BJ (cell line): ENCODE results near the gene TTLL11. TPM values are rescaled to one million over a fixed set of nuclear protein-coding genes. Genes with fewer than 3 reads are reported as not detected.

ENCODE experiments used
- CTCF ChIA-PET: fragments of 350-600 bp; formaldehyde crosslinking; extraction: SDS; loops from one replicate; lab custom pipeline; 2021; ENCODE audit warnings: antibody characterized with exemption, inconsistent platforms; lab: Yijun Ruan, JAX
- POLR2A ChIA-PET: fragments of 300-600 bp; sonication (Branson Sonifier 250); formaldehyde crosslinking; extraction: SDS; loops from one replicate; lab custom pipeline; 2021; ENCODE audit warnings: antibody characterized with exemption; lab: Charles Lee
- DNase-seq: peaks from one replicate; pipeline ENCODE4 v3.0.0-alpha.2; 2011; ENCODE audit warnings: low read depth
- H3K27me3 ChIP-seq: 2 replicates; pipeline ENCODE4 v1.6.0; 2011; ENCODE audit warnings: low read length; ENCODE audit not compliant: control insufficient read depth, insufficient read depth
- H3K36me3 ChIP-seq: 2 replicates; pipeline ENCODE4 v1.5.1; 2011; ENCODE audit warnings: low read length; ENCODE audit not compliant: control insufficient read depth, insufficient read depth
- H3K4me3 ChIP-seq: 2 replicates; pipeline ENCODE4 v1.5.1; 2011; ENCODE audit warnings: low read depth, mild to moderate bottlenecking, control low read depth, low read length
- polyA plus RNA-seq: library from polyadenylated mRNA; depleted of rRNA; stranded (reverse); fragments of >200 nt; gene quantifications from 2 replicates; pipeline ENCODE4 v1.2.3, GENCODE V29; 2011
- TF ChIP-seq, protein P1 (sequence below): IDR thresholded peaks from 2 replicates; pipeline ENCODE4 v1.5.1; 2011; ENCODE audit warnings: low read depth, mild to moderate bottlenecking, control low read depth, inconsistent platforms, low read length, moderate library complexity; ENCODE audit not compliant: insufficient read depth

The TTLL11 gene
- polyA plus RNA-seq, 1 experiment: 5.6 TPM

DNA sequence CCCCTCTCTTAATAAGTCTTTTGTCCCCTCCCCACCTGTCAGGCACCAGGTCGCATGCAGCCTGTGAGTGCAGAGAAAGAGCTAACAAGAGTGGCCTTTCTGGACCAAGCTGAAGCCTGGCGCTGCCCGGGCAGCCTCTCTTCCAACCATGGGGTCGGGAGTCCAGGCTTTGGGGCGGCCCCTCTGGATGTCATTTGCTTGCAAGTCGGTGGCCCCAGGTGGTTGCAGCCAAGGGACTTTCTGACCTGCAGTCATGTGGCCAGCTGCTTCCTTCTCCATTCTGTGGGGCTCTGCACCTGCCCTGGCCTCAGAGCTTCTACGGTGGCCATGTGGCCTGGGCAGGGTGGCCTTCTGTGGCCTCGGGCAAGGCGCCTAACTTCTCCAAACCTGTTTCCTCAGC, 282.0 kb downstream of the TTLL11 start:
- TF ChIP-seq, protein P1, sequence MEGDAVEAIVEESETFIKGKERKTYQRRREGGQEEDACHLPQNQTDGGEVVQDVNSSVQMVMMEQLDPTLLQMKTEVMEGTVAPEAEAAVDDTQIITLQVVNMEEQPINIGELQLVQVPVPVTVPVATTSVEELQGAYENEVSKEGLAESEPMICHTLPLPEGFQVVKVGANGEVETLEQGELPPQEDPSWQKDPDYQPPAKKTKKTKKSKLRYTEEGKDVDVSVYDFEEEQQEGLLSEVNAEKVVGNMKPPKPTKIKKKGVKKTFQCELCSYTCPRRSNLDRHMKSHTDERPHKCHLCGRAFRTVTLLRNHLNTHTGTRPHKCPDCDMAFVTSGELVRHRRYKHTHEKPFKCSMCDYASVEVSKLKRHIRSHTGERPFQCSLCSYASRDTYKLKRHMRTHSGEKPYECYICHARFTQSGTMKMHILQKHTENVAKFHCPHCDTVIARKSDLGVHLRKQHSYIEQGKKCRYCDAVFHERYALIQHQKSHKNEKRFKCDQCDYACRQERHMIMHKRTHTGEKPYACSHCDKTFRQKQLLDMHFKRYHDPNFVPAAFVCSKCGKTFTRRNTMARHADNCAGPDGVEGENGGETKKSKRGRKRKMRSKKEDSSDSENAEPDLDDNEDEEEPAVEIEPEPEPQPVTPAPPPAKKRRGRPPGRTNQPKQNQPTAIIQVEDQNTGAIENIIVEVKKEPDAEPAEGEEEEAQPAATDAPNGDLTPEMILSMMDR: no peak
- no peak for DNase-seq
- no peaks in the 10 kb centered on the region; the same call in 1 of the 2 replicates for H3K27me3 ChIP-seq
- H3K4me3 ChIP-seq: no peak overlapping the region
- POLR2A ChIA-PET: no interaction called here
- CTCF ChIA-PET: no interaction called here
- H3K36me3 ChIP-seq: no peaks in the 10 kb centered on the region

DNA sequence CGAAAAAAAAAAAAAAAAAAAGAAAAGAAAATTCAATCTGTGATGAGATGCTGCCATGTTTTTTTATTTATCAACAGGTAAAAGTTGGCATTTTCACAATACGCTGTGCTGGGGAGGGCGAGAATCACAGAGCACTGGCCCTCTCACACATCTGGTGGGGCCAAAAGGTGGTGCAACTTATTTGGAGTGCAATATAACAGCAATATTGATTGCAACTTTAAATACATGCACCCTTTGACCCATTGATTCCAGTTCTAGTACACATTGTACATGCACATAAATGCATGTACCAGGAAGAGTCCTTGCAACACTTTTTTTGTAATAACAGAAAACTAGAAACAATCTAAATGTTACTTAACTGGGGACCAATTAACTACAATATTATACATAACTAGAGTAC, 282.6 kb downstream of the TTLL11 start:
- H3K27me3 ChIP-seq: no peaks in the 10 kb centered on the region; the same call in 1 of the 2 replicates
- H3K36me3 ChIP-seq: no peaks in the 10 kb centered on the region
- POLR2A ChIA-PET: no interaction called here
- DNase-seq: no peak
- TF ChIP-seq, protein P1: no peak
- CTCF ChIA-PET: no interaction called here
- no peak overlapping the region for H3K4me3 ChIP-seq

DNA sequence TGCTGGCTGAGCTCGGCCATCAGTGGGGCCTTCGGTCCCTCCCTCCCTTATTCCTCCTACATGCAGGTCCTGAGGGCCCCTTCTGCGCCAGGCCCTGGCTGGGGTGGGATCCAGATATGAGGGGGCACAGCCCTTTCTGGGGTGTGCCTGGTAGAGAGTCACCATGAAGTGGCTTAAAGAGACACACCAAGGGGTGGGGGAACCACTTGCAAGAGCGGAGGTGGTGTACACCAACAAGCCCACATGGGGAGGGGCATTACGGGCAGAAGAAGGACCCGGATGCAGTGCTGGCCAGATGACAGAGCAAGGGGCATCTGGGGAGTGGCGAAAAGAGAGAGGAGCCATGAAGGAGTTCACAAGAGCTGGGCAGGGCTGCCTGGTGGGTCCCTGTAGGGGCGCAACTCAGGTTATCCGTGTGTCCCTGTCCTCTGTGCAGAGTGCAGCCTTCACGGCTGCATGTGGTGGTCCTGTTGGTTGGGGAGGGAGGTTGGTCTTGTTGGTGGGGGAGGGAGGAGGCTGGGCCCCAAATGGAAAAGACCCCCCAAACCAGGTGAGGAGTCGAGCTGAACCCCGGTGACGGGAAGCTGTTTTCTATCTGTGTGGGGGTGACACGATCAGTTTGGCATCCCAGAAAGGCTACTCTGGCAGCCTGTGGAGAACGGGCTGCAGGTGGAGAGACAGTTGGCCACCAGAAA, 283.6 kb downstream of the TTLL11 start:
- TF ChIP-seq, protein P1: no peak
- DNase-seq: no peak
- Histone ChIP-seq H3K4me3 (no peak overlapping the region), H3K36me3 (no peaks in the 10 kb centered on the region), H3K27me3 (no peaks in the 10 kb centered on the region; the same call in 1 of the 2 replicates)
- ChIA-PET CTCF (no interaction called here), POLR2A (no interaction called here)

DNA sequence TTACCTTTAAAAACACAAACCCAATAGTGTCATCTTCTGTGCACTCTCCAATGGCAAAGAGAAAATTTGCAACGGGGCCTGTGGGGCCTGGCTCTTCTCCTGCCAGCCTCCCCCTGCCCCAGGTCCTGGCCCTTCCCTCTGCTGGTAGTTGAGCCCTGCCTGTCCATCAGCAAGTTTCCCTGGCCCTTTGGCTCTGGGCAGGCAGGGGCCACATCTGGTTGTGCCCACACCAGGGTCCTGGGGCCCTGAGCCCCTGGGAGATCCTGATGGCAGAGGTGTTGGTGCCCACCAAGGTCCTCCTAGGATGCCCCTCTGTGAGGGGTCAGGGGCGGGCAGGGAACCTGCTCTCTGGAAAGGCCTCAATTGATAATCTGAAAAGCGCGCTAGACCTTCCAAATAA, 284.3 kb downstream of the TTLL11 start:
- Histone ChIP-seq H3K36me3 (no peaks in the 10 kb centered on the region), H3K27me3 (no peaks in the 10 kb centered on the region; the same call in 1 of the 2 replicates), H3K4me3 (no peak overlapping the region)
- ChIA-PET POLR2A (no interaction called here), CTCF (no interaction called here)
- DNase-seq: no peak
- TF ChIP-seq, protein P1: no peak

DNA sequence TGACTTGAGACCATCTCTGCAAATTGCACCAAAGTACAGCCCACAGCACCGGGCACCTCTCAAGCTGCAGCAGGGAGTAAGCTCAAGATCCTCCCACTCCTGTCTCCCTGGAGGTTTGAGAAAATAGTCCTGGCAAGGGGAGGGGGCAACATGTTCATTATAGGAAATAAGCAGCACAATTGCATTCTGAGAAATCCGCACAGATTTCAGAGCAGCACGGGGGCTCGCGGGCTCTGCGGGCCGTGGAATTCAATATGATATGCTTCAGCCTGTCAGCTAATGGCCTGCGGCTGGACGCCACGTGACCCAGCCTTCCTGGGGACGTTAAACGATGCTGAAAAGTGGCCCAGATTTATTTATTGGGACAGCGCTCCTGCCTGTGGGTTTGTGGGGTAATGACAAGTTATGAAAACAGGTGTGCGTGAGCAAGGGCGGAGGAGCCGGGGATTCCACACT, 285.3 kb downstream of the TTLL11 start:
- POLR2A ChIA-PET: no interaction called here
- no peak overlapping the region for H3K4me3 ChIP-seq
- H3K36me3 ChIP-seq: no peaks in the 10 kb centered on the region
- CTCF ChIA-PET: no interaction called here
- DNase-seq: no peak
- peaks cover 1% of the 10 kb centered on the region for H3K27me3 ChIP-seq
- TF ChIP-seq, protein P1: no peak
